IPS-18a (cell line): ENCODE data around the gene SPOCK1.

Experiments
- H3K27ac ChIP-seq: one replicate; pipeline ENCODE4 v1.5.1; 2013; ENCODE audit warnings: low read length
- H3K27me3 ChIP-seq: one replicate; pipeline ENCODE4 v1.6.1; 2013; ENCODE audit warnings: mild to moderate bottlenecking, low read length; ENCODE audit not compliant: control insufficient read depth, insufficient read depth
- H3K36me3 ChIP-seq: one replicate; pipeline ENCODE4 v1.6.1; 2013; ENCODE audit warnings: low read depth, low read length; ENCODE audit not compliant: control insufficient read depth
- H3K4me1 ChIP-seq: one replicate; pipeline ENCODE4 v1.6.1; 2013; ENCODE audit warnings: low read depth, low read length; ENCODE audit not compliant: control insufficient read depth
- H3K4me3 ChIP-seq: one replicate; pipeline ENCODE4 v1.5.1; 2013; ENCODE audit warnings: low read length
- H3K9ac ChIP-seq: one replicate; pipeline ENCODE4 v1.6.1; 2013; ENCODE audit warnings: mild to moderate bottlenecking, low read length, moderate library complexity
- H3K9me3 ChIP-seq: one replicate; pipeline ENCODE4 v1.6.1; 2013; ENCODE audit warnings: low read depth, low read length; ENCODE audit not compliant: control insufficient read depth

SPOCK1 gene

DNA sequence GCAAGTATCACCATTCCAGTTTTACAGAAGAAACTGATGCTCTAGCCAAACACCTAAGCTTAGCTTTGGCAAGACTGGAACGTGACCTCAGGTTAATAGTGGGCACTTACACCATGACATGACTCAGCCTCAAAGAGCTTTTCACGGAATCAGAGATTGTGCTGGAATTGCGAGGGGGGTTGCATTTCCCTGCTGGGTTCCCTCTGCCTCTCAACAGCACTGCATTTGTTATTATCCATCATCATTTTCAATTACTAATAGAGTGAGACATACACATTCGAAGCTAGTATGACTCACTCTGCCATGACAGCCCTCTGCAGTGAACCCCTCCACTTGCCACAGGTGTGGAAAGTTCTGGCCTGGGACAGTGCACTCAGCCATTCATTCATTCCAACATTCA lies 8.0 kb downstream of the SPOCK1 start:
- H3K27me3 ChIP-seq = peaks cover 2% of the 10 kb centered on the region
- H3K27ac ChIP-seq = no peak overlapping the region
- no peaks in the 10 kb centered on the region for H3K36me3 ChIP-seq
- H3K9me3 ChIP-seq = no peaks in the 10 kb centered on the region
- no peak overlapping the region for H3K9ac ChIP-seq
- no peak overlapping the region for H3K4me3 ChIP-seq
- no peaks in the 10 kb centered on the region for H3K4me1 ChIP-seq

DNA sequence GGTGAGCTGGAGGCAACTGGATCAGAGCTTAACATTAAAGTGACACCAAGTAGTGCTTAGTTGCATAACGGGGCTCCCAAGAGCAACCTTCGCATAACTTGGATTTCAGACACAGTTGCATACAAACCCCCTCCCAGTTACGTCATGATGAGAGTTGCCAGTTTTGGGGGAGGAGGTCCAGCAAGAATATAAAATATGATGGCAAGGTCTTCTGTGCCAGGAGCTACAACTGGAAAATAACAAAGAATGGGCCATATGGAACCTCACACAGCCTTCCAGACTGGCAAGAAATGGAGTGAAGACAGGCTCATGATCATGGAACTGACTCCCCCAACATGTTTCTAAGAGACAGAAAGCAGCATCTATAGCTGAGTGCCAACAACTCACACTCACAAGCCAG lies 8.5 kb downstream of the SPOCK1 start:
- Histone ChIP-seq H3K9me3 (no peaks in the 10 kb centered on the region), H3K27me3 (no peaks in the 10 kb centered on the region), H3K4me1 (no peaks in the 10 kb centered on the region), H3K27ac (no peak overlapping the region), H3K36me3 (no peaks in the 10 kb centered on the region), H3K9ac (no peak overlapping the region), H3K4me3 (no peak overlapping the region)

DNA sequence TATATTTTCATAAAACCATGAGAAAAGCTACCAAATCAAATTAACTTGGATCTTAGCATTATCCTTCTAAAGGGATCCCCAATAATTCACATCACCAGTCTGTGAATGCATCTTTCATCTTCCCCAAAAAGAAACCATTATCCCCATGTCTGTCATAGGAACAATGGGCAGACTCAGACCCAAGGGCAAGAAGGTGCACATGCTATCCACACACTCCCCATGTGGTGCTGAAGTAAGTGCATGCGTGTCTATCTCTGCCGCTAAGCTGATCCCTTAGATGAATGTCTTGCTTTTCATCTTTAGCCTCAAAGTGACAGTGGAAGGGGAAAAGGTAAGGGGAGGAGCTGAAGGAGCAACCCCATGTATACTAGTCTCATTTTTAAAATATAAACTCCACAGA lies 10.2 kb downstream of the SPOCK1 start:
- Histone ChIP-seq H3K9ac (no peak overlapping the region), H3K9me3 (no peaks in the 10 kb centered on the region), H3K27me3 (no peaks in the 10 kb centered on the region)

DNA sequence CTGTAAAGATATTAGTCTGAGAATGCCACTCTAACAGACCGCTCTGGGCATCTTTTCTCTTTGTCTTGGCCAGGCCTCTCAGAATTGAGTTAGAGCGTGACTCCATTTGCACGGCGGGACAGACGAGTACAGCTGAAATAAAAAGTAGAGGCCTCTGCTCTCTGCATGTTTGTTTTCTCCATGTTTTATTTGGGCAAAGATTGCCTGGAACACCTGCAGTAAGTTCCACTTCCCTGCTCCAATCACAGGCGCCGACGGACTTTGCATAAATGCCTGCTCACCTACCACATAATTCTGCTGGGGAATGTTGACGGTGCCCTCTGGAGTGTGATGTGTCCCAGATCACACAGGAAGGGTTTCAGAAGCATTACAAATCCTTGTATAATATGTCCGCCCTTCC lies 10.6 kb downstream of the SPOCK1 start:
- Histone ChIP-seq H3K36me3 (no peaks in the 10 kb centered on the region), H3K27me3 (no peaks in the 10 kb centered on the region), H3K9ac (no peak overlapping the region), H3K27ac (no peak overlapping the region), H3K9me3 (no peaks in the 10 kb centered on the region), H3K4me1 (no peaks in the 10 kb centered on the region), H3K4me3 (no peak overlapping the region)

More for the DNA sequence above, 10.2 kb downstream of the SPOCK1 start:
- Histone ChIP-seq H3K27ac (no peak overlapping the region), H3K36me3 (no peaks in the 10 kb centered on the region), H3K4me1 (no peaks in the 10 kb centered on the region), H3K4me3 (no peak overlapping the region)

DNA sequence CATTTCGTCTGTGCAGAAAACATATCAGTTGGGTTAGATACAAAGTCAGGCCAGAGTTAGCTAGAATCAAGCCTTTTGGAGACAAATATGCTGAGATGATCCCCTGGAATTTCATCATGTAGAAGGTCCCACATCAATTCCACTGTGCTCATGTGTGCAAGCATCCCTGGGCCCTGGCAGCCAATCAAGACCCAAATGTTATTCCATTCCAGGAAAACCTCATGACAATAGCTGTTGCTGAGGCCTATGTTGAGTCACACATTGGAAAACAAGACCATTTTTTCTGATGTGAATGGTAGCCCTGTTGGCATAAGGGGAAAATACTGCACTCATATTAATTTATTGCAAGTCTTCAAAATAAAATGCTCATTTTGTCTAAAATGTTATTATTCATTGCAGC lies 11.5 kb downstream of the SPOCK1 start:
- Histone ChIP-seq H3K36me3 (no peaks in the 10 kb centered on the region), H3K4me1 (no peaks in the 10 kb centered on the region), H3K9me3 (no peaks in the 10 kb centered on the region), H3K27ac (no peak overlapping the region), H3K4me3 (no peak overlapping the region), H3K9ac (no peak overlapping the region), H3K27me3 (no peaks in the 10 kb centered on the region)

DNA sequence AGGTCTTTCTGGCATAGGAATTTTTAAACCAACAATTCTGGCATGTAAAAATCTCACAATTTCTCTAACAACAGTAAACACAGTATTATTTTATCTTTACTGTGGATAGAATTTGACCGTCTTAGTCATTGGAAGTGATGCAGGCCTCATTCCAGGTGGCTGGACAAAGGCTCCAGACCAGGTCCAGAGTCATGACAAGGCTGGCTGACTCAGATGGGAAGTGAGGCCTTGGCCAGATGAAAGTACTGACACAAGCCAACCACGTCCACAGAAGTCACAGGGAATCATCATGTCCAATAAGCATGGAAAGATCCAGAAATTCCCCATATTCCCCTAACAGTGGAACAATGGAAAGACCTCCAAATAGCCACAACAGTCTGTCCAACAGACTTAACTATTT lies 12.4 kb downstream of the SPOCK1 start:
- Histone ChIP-seq H3K36me3 (no peaks in the 10 kb centered on the region), H3K27ac (no peak overlapping the region), H3K9ac (no peak overlapping the region), H3K4me3 (no peak overlapping the region), H3K4me1 (no peaks in the 10 kb centered on the region), H3K27me3 (no peaks in the 10 kb centered on the region), H3K9me3 (no peaks in the 10 kb centered on the region)

DNA sequence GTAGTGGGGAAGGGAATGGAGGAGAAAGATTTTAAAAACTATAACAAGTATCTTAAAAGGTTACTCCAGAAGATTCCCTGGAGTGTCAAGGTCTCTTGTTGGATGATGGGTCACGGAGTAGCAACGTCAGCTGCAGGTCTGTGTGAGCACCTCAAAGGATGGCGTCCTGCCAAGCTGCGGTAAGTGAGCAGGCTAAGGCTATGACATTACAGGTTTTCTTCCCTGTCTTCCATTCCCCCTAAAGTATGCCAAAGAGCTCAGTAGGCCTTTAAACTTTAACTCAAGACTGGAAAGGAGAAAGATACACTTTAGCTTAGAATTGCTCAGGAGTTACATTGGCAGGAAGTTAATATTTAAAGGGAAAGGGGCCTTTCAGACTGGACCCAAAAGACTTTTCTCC lies 17.5 kb downstream of the SPOCK1 start:
- Histone ChIP-seq H3K9me3 (no peaks in the 10 kb centered on the region), H3K9ac (no peak overlapping the region), H3K27me3 (no peaks in the 10 kb centered on the region), H3K4me3 (no peak overlapping the region), H3K4me1 (no peaks in the 10 kb centered on the region), H3K27ac (no peak overlapping the region), H3K36me3 (no peaks in the 10 kb centered on the region)

DNA sequence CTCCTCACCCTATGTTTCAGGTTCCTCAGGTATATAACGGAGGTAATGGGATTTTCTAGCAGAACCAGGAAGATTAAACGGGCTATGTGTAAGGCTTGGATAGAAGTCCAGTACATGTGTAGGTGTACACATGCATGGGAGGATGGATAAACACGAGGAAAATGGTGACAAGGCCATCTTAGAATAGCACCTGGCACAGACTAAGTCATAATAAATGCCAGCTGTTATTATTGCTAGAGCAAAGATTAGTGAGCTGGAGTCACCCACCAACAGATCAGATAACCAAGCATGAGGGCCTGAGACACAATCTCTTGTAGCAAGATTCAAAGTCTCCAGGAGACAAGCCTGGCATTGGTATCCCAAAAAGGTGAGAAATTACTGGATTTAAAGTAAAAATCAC lies 21.1 kb downstream of the SPOCK1 start:
- Histone ChIP-seq H3K36me3 (no peaks in the 10 kb centered on the region), H3K9ac (no peak overlapping the region), H3K4me3 (no peak overlapping the region), H3K27ac (no peak overlapping the region), H3K27me3 (no peaks in the 10 kb centered on the region), H3K9me3 (no peaks in the 10 kb centered on the region), H3K4me1 (no peaks in the 10 kb centered on the region)

DNA sequence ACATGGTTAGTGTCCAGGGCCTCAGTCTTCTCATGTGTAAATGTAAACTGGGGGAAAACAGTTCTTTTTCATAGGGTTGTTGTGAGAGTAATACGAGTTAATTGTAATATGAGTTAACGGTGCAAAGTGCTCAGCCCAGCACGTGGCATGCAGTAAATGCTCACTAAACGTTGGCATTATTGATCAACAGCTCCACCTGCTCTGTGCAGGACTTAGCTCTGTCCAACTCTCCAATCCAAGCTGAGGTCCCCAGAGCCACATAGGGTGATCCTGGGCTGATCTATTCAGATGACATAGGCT lies 28.3 kb downstream of the SPOCK1 start:
- Histone ChIP-seq H3K9ac (no peak overlapping the region), H3K36me3 (no peaks in the 10 kb centered on the region), H3K4me1 (no peaks in the 10 kb centered on the region), H3K9me3 (no peaks in the 10 kb centered on the region), H3K4me3 (no peak overlapping the region), H3K27ac (no peak overlapping the region), H3K27me3 (no peaks in the 10 kb centered on the region)

DNA sequence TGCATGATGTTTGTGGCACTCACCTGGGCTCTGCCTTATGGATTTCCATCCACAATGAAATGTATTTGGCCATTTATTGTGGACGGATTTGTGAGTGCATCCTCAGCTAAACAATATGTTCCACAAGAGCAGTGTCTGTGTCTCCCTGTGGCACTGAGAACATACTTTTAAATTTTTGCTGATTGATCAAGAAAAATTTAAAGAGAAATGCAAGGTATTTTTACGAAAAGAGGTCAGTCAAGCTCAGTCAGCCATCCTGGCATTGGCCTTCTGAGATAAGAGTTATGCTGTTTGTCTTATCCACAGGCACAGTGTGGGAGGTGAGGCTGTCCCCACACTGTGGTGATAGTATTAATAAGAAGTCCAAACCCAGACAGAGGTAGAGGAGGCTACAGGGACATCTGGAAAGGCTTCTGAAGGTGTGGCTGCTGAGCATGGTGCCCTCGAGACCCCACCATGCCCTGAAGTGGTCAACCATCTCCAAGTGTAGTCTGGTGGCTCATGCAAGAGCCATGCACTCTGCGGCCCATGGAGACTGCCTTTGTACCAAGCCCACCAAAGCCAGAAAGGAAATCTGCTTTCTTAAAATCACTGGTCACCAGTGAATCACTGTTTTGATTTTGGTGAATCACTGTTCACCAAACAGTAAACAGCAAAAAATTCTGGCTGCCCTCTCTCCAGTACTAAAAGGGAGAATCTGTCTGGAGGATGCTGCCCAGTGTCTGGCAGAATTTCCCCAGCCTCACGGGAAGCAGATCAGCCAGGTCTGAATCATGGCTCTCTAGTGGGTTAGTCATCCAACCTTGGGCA lies 28.8 kb downstream of the SPOCK1 start:
- no peaks in the 10 kb centered on the region for H3K4me1 ChIP-seq
- no peak overlapping the region for H3K27ac ChIP-seq
- no peaks in the 10 kb centered on the region for H3K9me3 ChIP-seq
- H3K27me3 ChIP-seq = no peaks in the 10 kb centered on the region
- no peak overlapping the region for H3K4me3 ChIP-seq
- H3K9ac ChIP-seq = no peak overlapping the region
- no peaks in the 10 kb centered on the region for H3K36me3 ChIP-seq

DNA sequence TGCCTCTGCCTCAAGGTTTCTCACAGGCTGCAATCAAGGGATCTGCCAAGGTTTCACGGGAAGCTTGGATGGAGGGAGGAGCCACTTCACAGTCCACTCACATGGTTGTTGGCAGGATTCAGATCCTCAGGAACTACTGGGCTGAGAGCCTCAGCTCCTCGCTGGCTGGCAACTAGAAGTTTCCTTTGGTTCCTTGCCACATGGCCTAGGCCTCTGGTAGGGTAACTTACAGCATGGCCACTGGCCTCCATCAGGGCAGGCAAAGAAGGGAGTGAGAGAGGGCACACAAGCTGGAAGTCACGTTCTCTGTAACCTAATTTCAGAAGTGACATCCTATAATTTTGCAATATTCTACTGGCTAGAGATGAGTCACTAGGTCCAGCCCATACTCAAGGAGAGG lies 32.2 kb downstream of the SPOCK1 start:
- Histone ChIP-seq H3K36me3 (no peaks in the 10 kb centered on the region), H3K4me3 (no peak overlapping the region), H3K27ac (no peak overlapping the region), H3K27me3 (no peaks in the 10 kb centered on the region), H3K9me3 (no peaks in the 10 kb centered on the region), H3K4me1 (no peaks in the 10 kb centered on the region), H3K9ac (no peak overlapping the region)

DNA sequence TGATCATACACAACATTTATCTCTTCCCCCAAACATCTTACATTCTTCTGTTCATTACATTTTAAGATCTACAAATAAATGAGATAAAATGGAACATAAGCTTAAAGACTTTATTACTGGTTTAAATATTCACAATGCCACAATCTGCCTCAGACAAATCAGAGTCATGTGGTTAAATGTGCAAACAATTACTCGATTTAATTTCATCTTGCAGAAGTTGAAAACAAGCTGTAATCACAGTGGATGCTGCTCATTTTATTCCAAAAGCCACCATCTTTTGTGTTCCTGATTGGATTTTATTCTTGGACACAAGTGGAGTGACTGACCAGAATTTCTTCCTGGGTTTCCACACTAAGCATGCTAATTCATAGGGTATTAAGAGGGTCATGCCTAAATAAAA lies 33.2 kb downstream of the SPOCK1 start:
- Histone ChIP-seq H3K9ac (no peak overlapping the region), H3K4me3 (no peak overlapping the region), H3K4me1 (no peaks in the 10 kb centered on the region), H3K27me3 (no peaks in the 10 kb centered on the region), H3K36me3 (no peaks in the 10 kb centered on the region), H3K9me3 (no peaks in the 10 kb centered on the region), H3K27ac (no peak overlapping the region)
